ENCODE results near the gene ALG9. TPM values are rescaled to one million over a fixed set of nuclear protein-coding genes. Genes with fewer than 3 reads are reported as not detected.
A peak's percentile ranks its signal among the peaks of the same experiment; 100 is the strongest.

Gene ALG9
- total and polyA plus RNA-seq, 2 of the 4 experiments (the other 2 are of a cell fraction) = 20.7 to 35.7 TPM

DNA sequence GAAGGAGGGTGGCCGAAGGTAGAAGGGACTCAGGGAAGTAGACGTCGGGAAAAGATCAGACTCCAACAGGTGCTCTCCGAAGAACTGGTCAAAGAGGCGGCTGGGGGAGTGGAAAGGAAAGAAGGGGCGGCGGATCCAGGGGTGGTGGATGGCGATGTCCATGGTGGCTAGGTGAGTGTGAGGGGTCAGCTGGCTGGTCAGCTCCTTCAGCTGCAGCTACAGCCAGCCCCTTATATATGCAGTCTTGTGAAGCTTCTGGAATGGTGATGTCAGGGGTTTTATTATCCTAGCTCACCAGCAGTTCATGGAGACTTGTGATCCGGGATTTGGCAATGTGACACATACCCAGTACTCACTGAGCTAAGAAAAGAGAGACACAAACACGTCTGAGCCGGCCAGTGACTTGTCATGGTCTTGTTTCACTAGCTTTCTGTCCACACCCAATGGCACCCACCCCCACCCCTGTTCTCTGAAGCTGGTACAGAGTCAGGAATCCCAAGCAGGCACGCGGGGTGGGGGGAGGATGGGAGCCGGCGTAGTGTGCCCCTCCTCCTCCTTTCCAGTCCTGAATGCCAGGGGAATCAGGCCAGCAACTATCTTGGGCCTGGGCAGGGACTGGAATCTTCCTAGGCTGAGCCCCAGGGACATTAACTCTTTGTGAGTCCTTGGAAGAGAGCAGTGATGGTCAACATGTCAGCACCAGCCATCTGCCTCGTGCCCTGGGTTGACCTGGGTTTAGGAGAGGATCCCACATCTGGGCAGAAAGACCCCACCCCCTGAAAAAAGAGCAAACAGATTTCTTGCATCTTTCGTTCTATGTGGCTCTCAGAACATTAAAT, 40.4 kb upstream of the ALG9 start, which contains the start of gene CRYAB:
Gene CRYAB (minus strand): TSS at position 208 of the 839 bp plus-strand sequence. CDS start 46 bp downstream, at position 162.
- peak within 1 kb of the TSS; percentile 58 for H3K9ac ChIP-seq (ENCODE audit: low read depth, low read length)
- H3K36me3 ChIP-seq (ENCODE audit: control insufficient read depth, insufficient read depth, low read length) = no peaks in the 10 kb centered on the region
- peak within 1 kb of the TSS; percentile 97 for H4K91ac ChIP-seq (ENCODE audit: insufficient read depth, low read depth, low read length)
- H4K8ac ChIP-seq (ENCODE audit: low read depth in 2 of 2, low read length in 2 of 2) = peak within 1 kb of the TSS; percentile 92 to 93
- H3K79me1 ChIP-seq (ENCODE audit: low read depth in 1 of 2, low read length in 2 of 2) = peaks cover 0 to 15% of the 10 kb centered on the region in 2 experiments; a peak in 2 of 4 replicates
- peak within 1 kb of the TSS; percentile 71 for H3K14ac ChIP-seq (replicated peaks; ENCODE audit: low read depth, low read length)
- in situ Hi-C loops (cut with MboI; ENCODE audit: low sequenced_read_pairs) (no loop called here), dilution Hi-C loops (cut with HindIII; ENCODE audit: low sequenced_read_pairs, unreplicated experiment) (no loop called here), intact Hi-C loops (cut with micrococcal nuclease) (no loop called here)
- H4K5ac ChIP-seq (ENCODE audit: low read depth, low read length) = peak within 1 kb of the TSS; percentile 94
- H3K4ac ChIP-seq (ENCODE audit: low read depth, low read length) = peak within 1 kb of the TSS; percentile 94
- peak within 1 kb of the TSS; percentile 75 for H3K23ac ChIP-seq (ENCODE audit: low read depth, low read length)
- POLR2A ChIA-PET (ENCODE audit: unreplicated experiment) = interaction anchor here (0.5 kb wide), 1 partner anchor 8 kb away, joined by 3 read pairs; no protein-coding TSS in a partner anchor
- H3K56ac ChIP-seq (ENCODE audit: extremely low read depth, insufficient read depth, low read length) = peak within 1 kb of the TSS; percentile 41; the same call in 1 of the 2 replicates
- peak within 1 kb of the TSS; percentile 78 for H3K27ac ChIP-seq (ENCODE audit: insufficient read depth, low read length)
- WGBS, 2 experiments (ENCODE audit: extremely low coverage in 2 of 2, insufficient read length in 1 of 2) = 80% methylated on average over 1 of the region's 17 CpGs; no CpG with 5 or more reads in 1 of the 2 experiments
- H2BK120ac ChIP-seq (ENCODE audit: low read depth, low read length) = peak within 1 kb of the TSS; percentile 84
- H2BK15ac ChIP-seq (ENCODE audit: low read depth, low read length) = peak within 1 kb of the TSS; percentile 67; the same call in 2 of the 3 replicates
- H3K4me1 ChIP-seq (ENCODE audit: control insufficient read depth, insufficient read depth, low read length) = peaks cover 36% of the 10 kb centered on the region
- H3K9me3 ChIP-seq (ENCODE audit: control insufficient read depth, insufficient read depth, low read length) = no peaks in the 10 kb centered on the region
- BruUV-seq (replicated peaks) = no TSS peak
- DNase-seq = peak; percentile 82
- H4K20me1 ChIP-seq (ENCODE audit: insufficient read depth, low read length) = no peaks in the 10 kb centered on the region
- no peaks in the 10 kb centered on the region for H3K27me3 ChIP-seq (ENCODE audit: control insufficient read depth, insufficient read depth, low read length)
- peak within 1 kb of the TSS; percentile 97 for H2BK20ac ChIP-seq (ENCODE audit: low read depth, low read length)
- peak within 1 kb of the TSS; percentile 72 for H2AK5ac ChIP-seq (ENCODE audit: low read depth, low read length)
- peaks cover 18% of the 10 kb centered on the region for H3K9me1 ChIP-seq (ENCODE audit: insufficient read depth, low read length)
- H2AFZ ChIP-seq (replicated peaks; ENCODE audit: low read length, poor library complexity) = peak within 1 kb of the TSS; percentile 83
- H3K18ac ChIP-seq (ENCODE audit: low read depth, low read length) = peak within 1 kb of the TSS; percentile 89
- CTCF ChIA-PET = interaction anchor here (0.5 to 0.6 kb wide), 2 partner anchors 20 to 999 kb away, joined by 3 read pairs; no protein-coding TSS in a partner anchor
- peak within 1 kb of the TSS; percentile 97 for H2AK9ac ChIP-seq (replicated peaks; ENCODE audit: low read depth, low read length, poor library complexity)
- peak within 1 kb of the TSS; percentile 1; the same call in 1 of the 2 replicates for H3K4me3 ChIP-seq (ENCODE audit: insufficient read depth, low read depth, low read length)
- ATAC-seq (ENCODE audit: low read depth) = peak; percentile 85
- peak within 1 kb of the TSS; percentile 85 for H2BK5ac ChIP-seq (ENCODE audit: low read depth, low read length, poor library complexity, severe bottlenecking)
- H3K4me2 ChIP-seq (ENCODE audit: low read depth, low read length) = peak within 1 kb of the TSS; percentile 58
- TF ChIP-seq, protein P1, sequence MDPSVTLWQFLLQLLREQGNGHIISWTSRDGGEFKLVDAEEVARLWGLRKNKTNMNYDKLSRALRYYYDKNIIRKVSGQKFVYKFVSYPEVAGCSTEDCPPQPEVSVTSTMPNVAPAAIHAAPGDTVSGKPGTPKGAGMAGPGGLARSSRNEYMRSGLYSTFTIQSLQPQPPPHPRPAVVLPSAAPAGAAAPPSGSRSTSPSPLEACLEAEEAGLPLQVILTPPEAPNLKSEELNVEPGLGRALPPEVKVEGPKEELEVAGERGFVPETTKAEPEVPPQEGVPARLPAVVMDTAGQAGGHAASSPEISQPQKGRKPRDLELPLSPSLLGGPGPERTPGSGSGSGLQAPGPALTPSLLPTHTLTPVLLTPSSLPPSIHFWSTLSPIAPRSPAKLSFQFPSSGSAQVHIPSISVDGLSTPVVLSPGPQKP (IDR thresholded peaks at IDR 0.05; ENCODE audit: borderline replicate concordance, low read depth, low read length) = no peak
- TF ChIP-seq MAFK (IDR thresholded peaks at IDR 0.05; ENCODE audit: low read depth, low read length) (no peak), RAD21 (IDR thresholded peaks at IDR 0.05; ENCODE audit: low read length) (no peak), CHD1 (IDR thresholded peaks at IDR 0.05; ENCODE audit: low read depth, low read length) (no peak), MXI1 (IDR thresholded peaks at IDR 0.05; ENCODE audit: borderline replicate concordance, low read depth, low read length) (no peak), BHLHE40 (IDR thresholded peaks at IDR 0.05; ENCODE audit: low read depth, low read length) (peak; percentile 54; the same call in 1 of the 2 replicates), SMC3 (IDR thresholded peaks at IDR 0.05; ENCODE audit: low read depth, low read length) (no peak), MAZ (IDR thresholded peaks at IDR 0.05; ENCODE audit: borderline replicate concordance, low read depth, low read length) (peak; percentile 85; the same call in 1 of the 2 replicates), NFE2L2 (IDR thresholded peaks at IDR 0.05; ENCODE audit: low read depth, low read length) (no peak), POLR2A (IDR thresholded peaks at IDR 0.05; ENCODE audit: low read depth, low read length) (peak; percentile 41; the same call in 1 of the 2 replicates), CEBPB (IDR thresholded peaks at IDR 0.05; ENCODE audit: low read depth, low read length) (peak; percentile 56; the same call in 1 of the 2 replicates), CTCF (conservative IDR thresholded peaks at IDR 0.05; ENCODE audit: low read depth, low read length) (no peak)
- TF ChIP-seq, protein P2, sequence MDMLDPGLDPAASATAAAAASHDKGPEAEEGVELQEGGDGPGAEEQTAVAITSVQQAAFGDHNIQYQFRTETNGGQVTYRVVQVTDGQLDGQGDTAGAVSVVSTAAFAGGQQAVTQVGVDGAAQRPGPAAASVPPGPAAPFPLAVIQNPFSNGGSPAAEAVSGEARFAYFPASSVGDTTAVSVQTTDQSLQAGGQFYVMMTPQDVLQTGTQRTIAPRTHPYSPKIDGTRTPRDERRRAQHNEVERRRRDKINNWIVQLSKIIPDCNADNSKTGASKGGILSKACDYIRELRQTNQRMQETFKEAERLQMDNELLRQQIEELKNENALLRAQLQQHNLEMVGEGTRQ (IDR thresholded peaks at IDR 0.05; ENCODE audit: low read depth, low read length) = no peak
